ENCODE measurements around the gene SYTL2. TPM values are rescaled to one million over a fixed set of nuclear protein-coding genes. Genes with fewer than 3 reads are reported as not detected.

SYTL2 gene
- total and polyA plus RNA-seq, 8 donors, result 5.4 to 391 (median 188) TPM

Other genes with a start within 250 kb of the SYTL2 start
- gene DLG2, start 183.8 kb downstream of the SYTL2 start, total RNA-seq, result 10 to 100 TPM in 1 of 5 donors, 1 to 10 TPM in 4; 1.8 to 19.1 (median 4.3) TPM
- gene DLG2, start 183.8 kb downstream of the SYTL2 start, polyA plus RNA-seq, result 1 to 10 TPM; 1.3 to 4.1 (median 1.6) TPM
- 100 to 1,000 TPM in 1 of 5 donors, 10 to 100 TPM in 3, 1 to 10 TPM in 1; 4.3 to 104 (median 54.3) TPM for gene TMEM126B, start 182.5 kb downstream of the SYTL2 start, total RNA-seq
- 10 to 100 TPM; 55.1 to 93.0 (median 64.2) TPM for gene TMEM126B, start 182.5 kb downstream of the SYTL2 start, polyA plus RNA-seq
- gene TMEM126A, start 163.2 kb downstream of the SYTL2 start, total RNA-seq, result 10 to 100 TPM in 3 of 5 donors, 1 to 10 TPM in 1, not detected in 1; 5.8 to 37.5 (median 20.1) TPM
- gene TMEM126A, start 163.2 kb downstream of the SYTL2 start, polyA plus RNA-seq, result 10 to 100 TPM; 55.0 to 63.6 (median 56.0) TPM
- gene CREBZF, start 146.0 kb downstream of the SYTL2 start, total RNA-seq, result 100 to 1,000 TPM in 4 of 5 donors, 10 to 100 TPM in 1; 53.6 to 387 (median 130) TPM
- gene CREBZF, start 146.0 kb downstream of the SYTL2 start, polyA plus RNA-seq, result 10 to 100 TPM; 12.5 to 20.6 (median 14.6) TPM
- gene CCDC89, start 124.9 kb downstream of the SYTL2 start, total RNA-seq, result 10 to 100 TPM in 1 of 5 donors, 1 to 10 TPM in 3, under 1 TPM in 1; 0.58 to 10.4 (median 4.2) TPM
- gene CCDC89, start 124.9 kb downstream of the SYTL2 start, polyA plus RNA-seq, result under 1 TPM; 0.25 to 0.46 (median 0.37) TPM
- 1 to 10 TPM in 1 of 5 donors, under 1 TPM in 1, not detected in 3; 0.45 to 2.6 TPM for gene CCDC83, start 44.2 kb upstream of the SYTL2 start, total RNA-seq
- gene CCDC83, start 44.2 kb upstream of the SYTL2 start, polyA plus RNA-seq, result not detected

Data from stomach (tissue), 8 donors.